Measurements from ENCODE around the gene SDF4. TPM values are rescaled to one million over a fixed set of nuclear protein-coding genes. Genes with fewer than 3 reads are reported as not detected.

The SDF4 gene
- total RNA-seq, 2 donors from 2014 or later: 157 to 230 TPM

- Histone ChIP-seq H3K27me3 (replicated peaks; ENCODE audit: insufficient read depth) (no peaks in the 10 kb centered on the region), H3K4me3 (peak overlapping the region; percentile 99), H3K36me3 (peaks cover 24% of the 10 kb centered on the region), H3K4me1 (ENCODE audit: control insufficient read depth in 1 of 2, low read depth in 2 of 2) (peaks cover 20 to 33% of the 10 kb centered on the region in 2 donors), H3K27ac (peak overlapping the region; percentile 88 to 91), H3K9me3 (no peaks in the 10 kb centered on the region)
- no peak for DNase-seq (ENCODE audit: low spot score)
- ATAC-seq (ENCODE audit: insufficient number of reproducible peaks, low FRiP score, low read depth): no peak
- TF ChIP-seq CTCF (IDR thresholded peaks at IDR 0.05): no peak
Observed at GRCh38 chr1:1230656-1231399, 973 bp downstream of the SDF4 start.

- DNase-seq (ENCODE audit: low spot score) (no peak), ATAC-seq (ENCODE audit: insufficient number of reproducible peaks, low FRiP score, low read depth) (no peak)
- Histone ChIP-seq H3K27me3 (replicated peaks; ENCODE audit: insufficient read depth) (no peaks in the 10 kb centered on the region), H3K4me1 (ENCODE audit: control insufficient read depth in 1 of 2, low read depth in 2 of 2) (peaks cover 20 to 33% of the 10 kb centered on the region in 2 donors), H3K27ac (no peak overlapping the region), H3K9me3 (no peaks in the 10 kb centered on the region), H3K4me3 (peak overlapping the region; percentile 99), H3K36me3 (peaks cover 28% of the 10 kb centered on the region)
- no peak for TF ChIP-seq CTCF (IDR thresholded peaks at IDR 0.05)
Observed at GRCh38 chr1:1229770-1230169, 2.0 kb downstream of the SDF4 start.

- DNase-seq (ENCODE audit: low spot score) (no peak), ATAC-seq (ENCODE audit: insufficient number of reproducible peaks, low FRiP score, low read depth) (no peak)
- no peak overlapping the region for H3K4me3 ChIP-seq
- H3K4me1 ChIP-seq (ENCODE audit: control insufficient read depth in 1 of 2, low read depth in 2 of 2): peaks cover 20 to 33% of the 10 kb centered on the region in 2 donors
- no peaks in the 10 kb centered on the region for H3K9me3 ChIP-seq
- no peak overlapping the region for H3K27ac ChIP-seq
- peaks cover 29% of the 10 kb centered on the region for H3K36me3 ChIP-seq
- H3K27me3 ChIP-seq (replicated peaks; ENCODE audit: insufficient read depth): no peaks in the 10 kb centered on the region
- TF ChIP-seq CTCF (IDR thresholded peaks at IDR 0.05): no peak
Observed at GRCh38 chr1:1228596-1229321, 3.0 kb downstream of the SDF4 start.

GRCh38 chr1:1228187-1228586 lies 3.6 kb downstream of the SDF4 start:
- Histone ChIP-seq H3K9me3 (no peaks in the 10 kb centered on the region), H3K27me3 (replicated peaks; ENCODE audit: insufficient read depth) (no peaks in the 10 kb centered on the region), H3K27ac (no peak overlapping the region), H3K36me3 (peaks cover 32% of the 10 kb centered on the region), H3K4me3 (no peak overlapping the region), H3K4me1 (ENCODE audit: control insufficient read depth in 1 of 2, low read depth in 2 of 2) (peaks cover 20 to 32% of the 10 kb centered on the region in 2 donors)
- no peak for TF ChIP-seq CTCF (IDR thresholded peaks at IDR 0.05)
- ATAC-seq (ENCODE audit: insufficient number of reproducible peaks, low FRiP score, low read depth) (no peak), DNase-seq (ENCODE audit: low spot score) (no peak)

- Histone ChIP-seq H3K36me3 (peaks cover 40% of the 10 kb centered on the region), H3K27me3 (replicated peaks; ENCODE audit: insufficient read depth) (no peaks in the 10 kb centered on the region), H3K4me3 (no peak overlapping the region), H3K27ac (no peak overlapping the region), H3K9me3 (no peaks in the 10 kb centered on the region), H3K4me1 (ENCODE audit: control insufficient read depth in 1 of 2, low read depth in 2 of 2) (peaks cover 14 to 24% of the 10 kb centered on the region in 2 donors)
- TF ChIP-seq CTCF (IDR thresholded peaks at IDR 0.05): no peak
- ATAC-seq (ENCODE audit: insufficient number of reproducible peaks, low FRiP score, low read depth): no peak
- DNase-seq (ENCODE audit: low spot score): no peak
Observed at GRCh38 chr1:1227386-1227785, 4.4 kb downstream of the SDF4 start.
